Chondrocyte (in vitro differentiated cells): ENCODE data around the gene CNTNAP1. TPM values are rescaled to one million over a fixed set of nuclear protein-coding genes. Genes with fewer than 3 reads are reported as not detected.
A peak's percentile ranks its signal among the peaks of the same experiment; 100 is the strongest.

Experiments
- DNase-seq: peaks from one replicate; pipeline ENCODE4 v3.0.0; 2021; ENCODE audit warnings: mixed read lengths, low spot score
- H3K27ac Mint-ChIP-seq: one replicate; pipeline ENCODE4 v1.8.0; 2021; ENCODE audit warnings: mild to moderate bottlenecking, moderate library complexity, mixed read lengths; ENCODE audit not compliant: unreplicated experiment
- H3K27me3 Mint-ChIP-seq: 2 replicates; pipeline ENCODE4 v1.8.0; 2021; ENCODE audit warnings: low read depth, mixed read lengths
- H3K36me3 Mint-ChIP-seq: 2 replicates; pipeline ENCODE4 v1.8.0; 2021; ENCODE audit warnings: low read depth, mixed read lengths
- H3K4me1 Mint-ChIP-seq: 2 replicates; pipeline ENCODE4 v1.8.0; 2021; ENCODE audit warnings: low read depth, mild to moderate bottlenecking, mixed read lengths
- H3K4me3 Mint-ChIP-seq: one replicate; pipeline ENCODE4 v1.8.0; 2021; ENCODE audit warnings: mild to moderate bottlenecking, moderate library complexity, mixed read lengths; ENCODE audit not compliant: unreplicated experiment
- H3K9me3 Mint-ChIP-seq: 2 replicates; pipeline ENCODE4 v1.8.0; 2021; ENCODE audit warnings: low read depth, mixed read lengths
- CTCF ChIP-seq: fragments of 200-600 bp; sonication (generic); IDR thresholded peaks from 2 replicates; pipeline ENCODE4 v1.5.0; 2021; ENCODE audit warnings: antibody characterized with exemption, mild to moderate bottlenecking, moderate library complexity
- total RNA-seq: library from RNA; stranded (reverse); gene quantifications from 3 replicates; pipeline ENCODE4 v1.2.1, GENCODE V29; 2021

Gene CNTNAP1
- total RNA-seq, 1 donor from 2014 or later: 43.6 TPM

GRCh38 chr17:42676424-42677011 is 5.8 kb upstream of the CNTNAP1 start, which contains the start of gene PLEKHH3:
Gene PLEKHH3, minus strand, starts transcription at chr17:42676994. Its CDS starts 431 bp downstream, at chr17:42676563.
- TF ChIP-seq CTCF: peak; percentile 70
- Mint-ChIP-seq H3K36me3 (peaks cover 3% of the 10 kb centered on the region), H3K27me3 (no peaks in the 10 kb centered on the region), H3K9me3 (no peaks in the 10 kb centered on the region), H3K4me1 (peaks cover 45% of the 10 kb centered on the region), H3K4me3 (peak within 1 kb of the TSS; percentile 91), H3K27ac (peak within 1 kb of the TSS; percentile 98)
- DNase-seq: no peak

GRCh38 chr17:42677012-42677857 is 5.1 kb upstream of the CNTNAP1 start:
- peaks cover 48% of the 10 kb centered on the region for H3K4me1 Mint-ChIP-seq
- H3K36me3 Mint-ChIP-seq: no peaks in the 10 kb centered on the region
- peak overlapping the region; percentile 91 for H3K4me3 Mint-ChIP-seq
- peak; percentile 99 for DNase-seq
- H3K27ac Mint-ChIP-seq: peak overlapping the region; percentile 98
- no peak for TF ChIP-seq CTCF
- no peaks in the 10 kb centered on the region for H3K27me3 Mint-ChIP-seq
- H3K9me3 Mint-ChIP-seq: no peaks in the 10 kb centered on the region

GRCh38 chr17:42677921-42678781 is 4.2 kb upstream of the CNTNAP1 start:
- H3K4me3 Mint-ChIP-seq: peak overlapping the region; percentile 91
- TF ChIP-seq CTCF: no peak
- H3K27me3 Mint-ChIP-seq: no peaks in the 10 kb centered on the region
- no peaks in the 10 kb centered on the region for H3K9me3 Mint-ChIP-seq
- H3K4me1 Mint-ChIP-seq: peaks cover 55% of the 10 kb centered on the region
- no peak for DNase-seq
- H3K27ac Mint-ChIP-seq: peak overlapping the region; percentile 98
- no peaks in the 10 kb centered on the region for H3K36me3 Mint-ChIP-seq

- DNase-seq: no peak
- peak overlapping the region; percentile 91 for H3K4me3 Mint-ChIP-seq
Observed at GRCh38 chr17:42678951-42679491, 3.3 kb upstream of the CNTNAP1 start.

More at GRCh38 chr17:42678951-42679491, 3.3 kb upstream of the CNTNAP1 start:
- H3K4me1 Mint-ChIP-seq: peaks cover 59% of the 10 kb centered on the region
- peak overlapping the region; percentile 98 for H3K27ac Mint-ChIP-seq
- H3K36me3 Mint-ChIP-seq: no peaks in the 10 kb centered on the region
- no peaks in the 10 kb centered on the region for H3K9me3 Mint-ChIP-seq
- no peak for TF ChIP-seq CTCF
- no peaks in the 10 kb centered on the region for H3K27me3 Mint-ChIP-seq
